GM19035 (cell line): ENCODE data around the gene PLA2G2E.
"Not testable (repeated sequence)": the region's sequence is repeated elsewhere in the genome, so short reads cannot be mapped to it uniquely, and the experiment has no call there.

Experiments
- ATAC-seq: cut with Tn5 transposase; IDR thresholded peaks from one replicate; pipeline ENCODE4 v1.9.1; 2021; ENCODE audit not compliant: unreplicated experiment

Gene PLA2G2E

DNA sequence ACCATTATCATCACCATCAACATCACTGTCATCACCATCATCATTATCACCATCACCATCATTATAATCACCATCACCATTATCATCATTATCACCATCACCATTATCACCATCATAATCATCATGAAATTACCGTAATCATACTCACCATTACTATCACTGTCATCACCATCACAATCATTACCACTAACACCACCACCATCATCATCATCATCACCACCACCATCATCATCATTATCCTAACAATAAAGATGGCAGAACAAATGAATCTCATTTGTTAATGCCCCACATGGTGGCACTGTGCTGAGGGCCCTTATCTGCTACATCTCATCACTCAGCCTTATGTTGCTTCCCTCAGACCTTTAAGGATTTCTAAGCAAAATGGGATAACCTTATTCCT, 9.4 kb upstream of the PLA2G2E start:
- no peak for ATAC-seq

DNA sequence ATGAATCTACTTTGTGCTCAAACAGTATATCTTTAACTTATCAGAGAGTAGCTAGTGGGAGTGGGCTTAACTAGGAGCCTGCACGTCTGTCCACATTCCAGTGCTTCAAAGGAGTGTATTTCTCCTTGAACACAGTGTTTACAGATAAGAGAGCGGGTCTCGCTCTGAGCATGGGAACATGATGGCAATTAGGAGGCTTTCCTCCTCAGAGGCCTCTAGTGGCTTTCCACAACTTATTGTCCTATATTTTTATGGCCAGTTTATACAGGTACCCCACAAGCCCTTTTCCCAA, 3.7 kb upstream of the PLA2G2E start:
- ATAC-seq, result not testable (repeated sequence)

DNA sequence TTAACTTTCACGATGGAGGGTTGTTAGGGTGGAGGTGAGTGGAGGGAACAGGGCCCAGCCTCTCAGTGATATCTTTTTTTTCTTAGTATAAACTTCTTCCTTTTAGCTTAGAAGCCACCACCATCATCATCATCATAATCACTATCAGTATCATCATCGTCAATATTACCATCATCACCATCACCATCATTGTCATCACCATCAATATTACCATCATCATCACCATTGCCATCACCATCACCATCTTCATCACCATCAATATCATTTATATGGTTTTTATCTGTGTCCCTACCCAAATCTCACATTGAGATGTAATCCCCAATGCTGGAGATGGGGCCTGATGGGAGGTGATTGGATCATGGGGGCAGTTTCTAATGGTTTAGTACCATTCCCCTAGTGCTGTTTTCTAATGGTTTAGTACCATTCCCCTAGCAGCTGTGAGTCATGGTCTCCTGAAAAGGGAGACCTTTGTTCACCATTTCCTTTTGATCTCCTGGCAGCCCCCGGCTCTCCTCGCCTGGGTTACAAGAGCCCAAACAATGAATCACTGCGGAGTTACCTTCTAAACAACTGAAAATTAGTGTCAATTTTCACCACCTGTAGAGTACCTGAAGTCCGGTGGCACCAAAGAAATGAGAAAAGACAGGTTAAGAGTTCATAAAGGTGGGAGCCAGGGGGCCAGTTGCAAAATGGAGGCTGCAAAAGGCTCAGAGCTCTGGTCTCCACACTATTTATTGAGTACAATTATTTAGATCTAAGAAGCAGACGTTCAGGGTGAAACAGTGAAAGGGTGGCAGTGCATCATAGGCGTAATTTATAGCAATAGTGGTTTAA, 3.1 kb upstream of the PLA2G2E start:
- no peak for ATAC-seq

DNA sequence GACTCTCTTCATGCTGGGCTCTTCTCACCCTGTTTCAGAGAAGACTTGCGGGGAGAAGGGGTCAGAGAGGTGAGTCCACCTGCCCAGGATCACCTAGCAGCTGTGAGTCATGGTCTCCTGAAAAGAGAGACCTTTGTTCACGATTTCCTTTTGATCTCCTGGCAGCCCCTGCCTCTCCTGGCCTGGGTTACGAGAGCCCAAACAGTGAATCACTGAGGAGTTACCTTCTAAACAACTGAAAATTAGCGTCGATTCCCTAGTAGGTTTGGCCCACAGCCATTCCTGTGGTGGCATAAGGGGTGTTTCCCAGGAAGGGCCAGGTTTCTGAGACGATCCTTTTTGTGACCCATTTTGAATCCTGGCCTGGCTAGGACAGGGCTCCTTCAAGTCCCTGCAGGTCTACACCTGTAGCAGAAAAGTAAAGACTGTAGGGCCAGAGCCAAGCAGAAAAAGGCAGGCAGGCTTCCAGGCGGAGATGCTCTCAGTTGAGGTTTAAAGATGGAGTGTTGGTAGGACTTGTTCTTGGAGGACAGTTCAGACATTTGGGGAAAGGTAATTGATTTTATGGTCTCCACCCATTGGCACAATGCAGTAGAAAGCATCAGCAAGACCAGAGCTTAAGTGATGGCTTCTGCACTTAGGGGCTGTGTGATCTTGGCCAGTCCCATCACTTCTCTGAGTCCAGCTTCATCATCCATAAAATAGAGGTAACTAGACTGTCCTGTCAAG, 2.1 kb upstream of the PLA2G2E start:
- no peak for ATAC-seq

DNA sequence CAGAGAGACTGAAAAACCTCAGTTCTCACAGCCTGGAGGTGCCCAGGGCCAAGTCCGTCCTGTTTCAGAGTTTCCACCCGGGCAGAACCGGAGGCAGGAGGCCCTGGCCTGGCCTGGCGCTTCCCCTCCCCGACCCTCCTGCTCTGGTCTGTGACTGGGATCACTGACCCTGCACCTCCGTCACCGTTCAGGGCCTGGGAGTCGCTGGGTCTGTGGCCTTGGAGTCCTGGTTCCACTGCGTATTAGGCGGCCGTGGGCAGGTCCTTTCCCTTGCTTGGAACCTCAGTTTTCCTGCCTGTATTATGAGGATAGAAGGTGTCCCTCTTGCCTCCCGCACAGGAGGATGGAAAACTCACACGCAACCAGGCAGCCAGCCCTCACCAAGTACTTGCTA, 533 bp upstream of the PLA2G2E start:
- ATAC-seq, result no peak

DNA sequence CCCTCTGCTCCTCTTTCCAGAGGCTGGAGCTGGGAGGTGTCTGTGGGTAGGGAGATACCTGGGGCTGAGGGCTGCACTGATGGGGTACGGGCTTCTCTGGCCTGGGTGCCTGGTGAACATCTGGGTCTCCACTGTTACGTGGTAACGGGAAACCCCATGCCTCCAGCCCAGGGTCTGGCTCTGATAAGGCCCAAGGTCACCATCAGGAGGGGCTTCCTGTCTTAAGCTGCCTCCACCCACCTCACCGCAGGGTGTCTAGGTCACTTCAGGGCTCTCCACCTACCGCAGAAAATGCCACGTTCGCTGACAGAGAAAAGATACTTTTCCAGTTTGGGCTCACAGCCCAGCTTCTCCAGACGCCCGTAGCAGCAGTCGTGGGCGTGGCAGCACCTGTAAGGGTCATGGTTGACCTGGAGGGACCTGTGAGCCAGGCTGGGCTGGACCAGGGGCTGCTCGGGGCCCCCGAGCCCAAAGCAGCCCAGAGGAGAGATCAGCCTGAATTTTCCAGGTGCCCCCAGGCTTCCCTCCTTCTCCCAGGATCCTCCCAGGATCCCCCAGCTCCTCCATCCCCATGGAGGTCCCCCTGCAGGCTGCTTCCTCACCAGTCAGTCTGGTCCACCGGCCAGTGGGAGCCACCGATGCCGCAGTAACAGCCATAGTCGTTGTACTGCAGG, 1.3 kb downstream of the PLA2G2E start:
- no peak for ATAC-seq

DNA sequence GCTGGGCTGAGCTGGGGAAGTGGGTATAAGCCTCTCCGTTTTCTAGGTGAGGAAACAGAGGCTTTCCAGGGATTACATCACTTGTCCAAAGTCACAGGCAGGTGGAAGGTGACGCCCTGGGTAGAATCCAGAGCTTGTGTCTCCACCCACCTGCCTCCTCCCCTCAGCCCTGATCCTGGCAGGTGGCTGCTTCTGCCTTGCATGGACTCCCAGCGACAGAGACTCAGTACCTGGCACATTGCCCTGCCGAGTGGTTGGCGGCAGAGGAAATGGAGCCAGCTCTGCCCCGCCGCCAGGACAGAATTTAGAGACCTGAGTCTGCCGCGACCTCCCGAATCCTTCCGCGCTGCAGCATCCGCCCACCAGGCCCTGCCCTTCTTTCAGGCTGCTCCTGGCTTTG, 2.1 kb downstream of the PLA2G2E start:
- no peak for ATAC-seq

DNA sequence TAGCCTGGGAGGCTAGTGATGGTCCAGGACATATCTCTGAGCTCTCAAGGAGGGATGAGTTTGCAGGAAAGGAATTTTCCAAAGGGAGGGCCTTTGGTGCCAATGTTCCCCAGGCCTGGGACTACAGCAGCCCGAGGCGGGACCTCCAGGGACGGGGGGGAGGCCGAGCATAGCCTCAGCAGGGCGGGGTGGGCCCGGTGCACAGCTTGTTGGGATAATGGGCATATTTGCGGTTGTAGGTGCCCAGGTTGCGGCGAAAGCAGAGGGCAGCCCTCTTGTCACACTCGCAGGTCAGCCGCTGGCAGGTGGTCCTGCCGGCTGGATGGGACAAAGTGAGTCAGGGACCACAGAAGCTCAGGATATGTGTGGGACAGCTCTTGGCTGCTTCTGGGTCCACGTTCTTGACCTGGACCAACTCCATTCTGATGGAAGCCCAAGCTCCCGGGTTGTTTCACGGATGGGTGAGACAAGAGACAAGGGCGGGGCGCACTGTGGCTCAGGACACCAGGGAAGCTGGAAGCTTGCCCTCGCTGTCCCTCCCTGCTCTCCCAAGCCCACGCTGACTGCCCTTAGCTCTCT, 3.2 kb downstream of the PLA2G2E start:
- no peak for ATAC-seq

DNA sequence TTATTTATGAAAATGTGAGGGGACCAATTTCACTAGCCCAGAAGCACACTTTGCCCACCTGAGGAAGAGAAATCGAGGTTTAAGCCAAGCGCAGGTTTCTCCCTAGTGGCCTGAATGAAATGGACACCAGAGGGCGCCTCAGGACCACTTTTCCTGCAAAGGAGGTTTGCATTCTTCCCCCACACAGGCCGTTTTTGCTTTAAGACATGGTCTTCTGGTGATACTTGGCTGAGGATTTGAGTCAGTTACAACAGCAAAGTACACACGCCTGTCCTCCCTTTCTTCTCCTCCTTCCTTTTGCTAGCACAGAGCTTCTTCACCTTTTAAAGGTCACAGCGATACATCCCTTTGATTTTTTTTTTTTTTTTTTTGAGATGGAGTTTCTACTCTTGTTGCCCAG, 5.4 kb downstream of the PLA2G2E start:
- no peak for ATAC-seq

DNA sequence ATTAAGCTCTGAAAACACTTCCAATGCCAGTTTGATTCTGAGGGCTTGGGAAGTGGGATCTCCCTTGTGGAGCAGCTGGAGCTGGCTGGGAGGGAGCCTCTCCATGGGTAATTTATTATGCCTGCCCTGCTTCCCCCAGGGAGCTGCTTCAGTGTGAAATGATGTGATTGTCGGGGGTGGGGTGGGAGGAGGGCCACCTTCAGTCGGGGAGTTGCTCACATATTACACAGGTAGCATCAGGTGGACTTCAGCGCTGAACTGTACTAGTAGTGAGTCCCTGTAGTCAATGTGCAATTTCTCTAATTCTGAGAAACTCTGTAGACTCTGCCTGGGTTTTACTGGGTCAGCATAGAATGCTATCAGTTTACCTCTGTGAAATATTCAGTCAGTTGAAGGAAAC, 12.8 kb downstream of the PLA2G2E start:
- no peak for ATAC-seq

DNA sequence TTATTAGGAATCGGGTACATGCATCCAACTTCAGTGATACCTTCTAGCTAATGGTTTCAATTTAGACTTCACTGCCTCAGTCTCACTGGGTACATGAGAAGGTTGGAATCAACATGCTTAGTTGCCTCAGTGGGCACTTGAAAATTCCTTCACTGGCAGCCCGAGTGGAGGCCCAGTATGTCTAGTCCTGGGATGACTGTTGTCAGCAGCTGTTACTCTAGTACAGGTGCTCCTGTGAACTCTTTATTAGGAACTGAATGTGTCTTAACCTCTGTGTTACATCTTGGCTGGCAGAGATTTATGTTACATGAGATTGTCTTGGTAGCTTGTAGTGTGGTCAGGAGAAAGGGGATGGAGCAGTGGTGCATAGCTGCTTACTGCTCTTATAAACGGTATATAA, 13.4 kb downstream of the PLA2G2E start:
- ATAC-seq, result no peak

DNA sequence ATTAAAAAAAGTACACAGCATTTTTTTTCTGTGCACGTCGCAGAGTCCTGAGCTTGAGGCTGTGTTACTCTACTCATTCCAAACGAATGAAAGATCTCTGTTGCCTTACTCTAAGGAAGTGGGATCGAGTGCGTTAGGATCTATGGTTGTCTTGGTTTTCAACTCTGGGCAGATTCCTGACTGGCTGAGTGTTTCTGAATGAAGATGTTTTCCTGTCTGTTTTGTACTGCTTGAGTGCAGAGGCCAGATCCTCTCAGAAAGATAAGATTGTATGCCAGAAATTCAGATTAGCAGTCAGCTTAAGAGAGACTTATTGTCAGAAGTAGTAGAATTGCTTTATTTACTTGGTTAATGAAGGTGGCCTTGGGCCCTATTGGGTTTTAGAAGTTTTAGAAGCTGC, 14.0 kb downstream of the PLA2G2E start:
- no peak for ATAC-seq

DNA sequence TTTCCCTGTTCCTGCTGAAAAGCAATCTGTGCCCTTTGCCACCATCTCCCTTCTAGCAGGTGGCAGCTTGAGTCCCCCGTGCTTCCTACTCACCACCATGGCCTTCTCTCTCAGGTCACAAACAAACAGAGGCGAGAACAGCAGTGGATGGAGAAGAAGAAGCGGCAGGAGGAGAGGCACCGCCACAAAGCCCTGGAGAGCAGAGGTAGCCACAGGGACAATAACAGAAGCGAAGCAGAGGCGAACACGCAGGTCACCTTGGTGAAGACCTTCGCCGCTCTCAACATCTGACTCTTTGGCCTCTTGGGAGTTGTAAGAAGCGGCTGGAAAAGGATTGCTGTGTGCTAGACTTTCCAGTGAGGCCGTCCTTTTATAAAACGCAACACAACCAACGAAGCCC, 16.0 kb downstream of the PLA2G2E start:
- no peak for ATAC-seq

DNA sequence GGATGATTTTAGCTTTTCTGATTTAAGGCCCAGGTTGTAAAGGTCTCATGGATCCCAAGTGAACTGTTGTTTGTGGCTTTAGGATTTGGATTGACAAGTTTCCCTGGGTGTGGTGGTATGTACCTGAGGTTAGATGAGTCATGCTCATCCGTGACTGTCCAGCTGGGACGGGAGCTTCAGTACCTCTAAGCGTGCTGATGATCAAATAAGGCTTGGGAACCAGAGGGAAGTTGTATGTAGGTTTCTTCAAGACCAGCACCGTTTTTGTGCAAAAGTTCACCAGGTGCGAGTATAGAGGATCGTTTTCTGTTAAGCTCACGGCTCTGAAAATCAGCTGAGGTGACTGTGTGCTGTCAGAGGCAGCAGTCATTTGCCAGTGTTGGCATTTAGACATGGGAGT, 19.8 kb downstream of the PLA2G2E start:
- no peak for ATAC-seq

DNA sequence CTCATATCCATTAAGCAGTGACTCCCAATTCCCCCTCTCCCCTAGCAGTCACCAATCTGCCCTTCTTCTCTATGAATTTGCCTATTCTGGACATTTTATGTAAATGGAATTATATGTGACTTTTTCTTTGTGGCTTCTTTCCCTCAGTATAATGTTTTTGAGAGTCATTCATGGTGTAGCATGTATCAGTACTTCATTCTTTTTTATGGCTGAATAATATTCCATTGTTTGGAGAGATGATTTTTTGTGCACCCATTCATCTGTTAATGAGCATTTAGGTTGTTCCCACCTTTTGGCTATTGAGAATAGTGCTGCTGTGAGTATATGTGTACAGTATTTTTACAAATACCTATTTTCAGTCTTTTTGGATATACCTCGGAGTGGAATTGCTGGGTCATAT, 21.8 kb downstream of the PLA2G2E start:
- ATAC-seq, result no peak

DNA sequence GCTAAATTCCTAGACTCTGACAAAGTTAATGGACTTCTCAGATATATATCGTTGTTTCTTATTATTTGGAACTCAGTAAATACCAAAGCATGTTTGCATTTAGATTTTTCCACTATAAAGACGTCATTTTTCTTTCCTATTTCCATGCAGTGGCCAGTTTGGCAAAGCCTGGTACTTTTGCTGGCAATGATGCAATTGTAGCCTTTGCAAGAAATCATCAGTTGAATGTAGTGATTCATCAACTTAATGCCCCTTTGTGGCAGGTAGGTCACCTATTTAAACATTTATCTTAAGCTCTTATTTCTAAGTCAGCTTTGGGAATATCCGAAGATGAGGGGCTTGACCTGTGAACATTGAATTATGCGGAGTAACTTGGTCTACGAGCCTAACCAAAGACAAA, 29.2 kb downstream of the PLA2G2E start:
- no peak for ATAC-seq

DNA sequence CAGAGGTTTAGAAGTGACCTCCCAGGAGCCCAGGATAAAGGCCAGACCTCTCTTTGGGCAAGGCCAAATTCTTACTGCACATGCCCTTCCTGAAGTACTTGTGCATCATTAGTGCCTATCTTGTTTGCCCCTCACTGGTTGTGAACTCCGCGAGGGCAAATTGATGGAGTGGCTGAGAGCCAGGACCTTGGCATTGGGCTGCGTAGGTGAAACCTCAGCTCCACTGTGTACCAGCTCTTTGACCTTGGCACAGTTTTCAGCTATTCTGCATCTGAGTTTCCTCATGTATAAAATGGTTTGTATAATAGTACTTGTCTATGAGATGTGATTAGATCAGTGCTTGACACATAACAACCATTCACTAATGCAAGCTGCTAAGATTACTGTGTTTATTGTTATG, 29.7 kb downstream of the PLA2G2E start:
- ATAC-seq, result no peak

DNA sequence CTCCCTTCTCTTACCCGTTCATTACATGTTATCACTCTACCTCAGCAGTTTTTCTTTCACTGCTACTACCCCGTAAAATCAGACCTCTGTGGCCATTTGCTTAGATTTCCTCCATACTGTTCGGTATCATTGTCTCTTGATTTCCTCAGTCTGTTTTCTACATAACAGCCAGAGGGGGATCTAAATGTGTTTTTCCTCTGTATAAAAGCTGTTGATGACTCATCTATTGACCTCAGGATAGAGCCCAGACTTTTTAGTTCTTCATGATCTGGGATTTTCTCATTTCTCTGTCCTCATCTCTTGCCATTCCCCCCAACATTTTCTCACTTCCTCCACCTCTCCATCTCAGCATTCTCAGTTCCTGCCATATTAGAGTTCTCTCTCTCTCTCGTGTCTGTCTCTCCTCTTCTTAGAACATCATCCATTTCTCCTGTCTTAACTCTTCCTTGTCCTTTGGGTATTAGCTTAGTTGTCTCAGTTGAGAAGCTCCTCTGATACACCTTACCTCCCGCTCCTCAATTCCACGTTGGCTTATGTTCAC, 30.7 kb downstream of the PLA2G2E start:
- no peak for ATAC-seq

DNA sequence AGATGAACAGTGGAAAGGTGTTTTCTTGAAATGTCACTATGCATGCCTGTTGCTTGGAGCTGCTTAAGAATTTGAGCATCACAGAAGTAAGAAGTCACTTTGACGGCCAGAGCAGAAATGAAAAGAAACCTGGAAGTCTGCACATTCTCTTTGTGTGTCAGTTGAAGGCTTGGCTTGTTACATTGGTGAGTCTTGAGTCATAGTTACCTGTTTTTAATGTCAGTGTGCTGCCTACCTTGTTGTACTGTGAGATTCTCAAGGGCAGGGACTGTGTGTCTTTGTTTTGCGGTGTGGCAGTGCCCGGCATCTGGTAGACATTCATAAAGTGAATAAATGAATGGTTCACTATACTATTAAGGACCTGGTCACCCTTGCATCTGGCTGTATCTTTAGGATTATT, 31.3 kb downstream of the PLA2G2E start:
- ATAC-seq, result no peak

DNA sequence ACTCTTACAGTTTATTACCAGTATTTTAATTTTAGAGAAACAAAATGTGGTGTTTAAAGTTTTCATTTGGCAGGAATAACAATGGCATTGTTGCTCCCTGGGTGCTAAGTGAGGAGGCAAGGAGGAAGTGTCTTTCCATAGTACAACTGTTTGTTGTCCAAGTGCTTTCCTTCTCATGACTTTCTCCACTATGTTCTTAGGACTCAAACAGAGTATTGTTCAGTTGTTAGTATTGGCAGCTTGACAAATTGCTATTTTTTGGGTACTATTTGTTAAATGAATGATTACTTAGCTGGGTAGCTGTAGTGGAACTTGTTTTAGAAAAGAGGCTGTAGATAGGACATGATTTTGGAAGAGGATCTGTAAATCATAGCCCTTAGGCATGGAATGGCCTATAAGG, 33.8 kb downstream of the PLA2G2E start:
- no peak for ATAC-seq

DNA sequence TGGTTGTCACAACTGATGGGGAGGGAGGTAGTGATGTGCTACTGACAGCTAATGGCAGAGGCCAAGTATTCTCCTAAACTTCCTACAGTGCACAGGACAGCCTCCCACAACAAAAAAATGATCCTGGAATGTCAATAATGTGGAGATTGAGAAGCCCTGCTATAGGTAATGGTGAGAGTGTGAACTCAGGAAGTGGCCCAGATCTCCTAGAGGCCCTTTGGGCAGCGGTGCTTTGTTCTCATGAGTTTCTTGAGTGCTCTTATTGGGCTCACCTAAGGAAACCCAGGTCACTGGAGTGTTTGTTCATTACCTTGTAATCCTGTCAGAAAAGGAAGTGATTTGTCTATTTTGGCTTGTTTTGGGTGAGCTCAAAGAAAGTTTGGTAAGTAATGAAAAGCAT, 35.3 kb downstream of the PLA2G2E start:
- no peak for ATAC-seq

DNA sequence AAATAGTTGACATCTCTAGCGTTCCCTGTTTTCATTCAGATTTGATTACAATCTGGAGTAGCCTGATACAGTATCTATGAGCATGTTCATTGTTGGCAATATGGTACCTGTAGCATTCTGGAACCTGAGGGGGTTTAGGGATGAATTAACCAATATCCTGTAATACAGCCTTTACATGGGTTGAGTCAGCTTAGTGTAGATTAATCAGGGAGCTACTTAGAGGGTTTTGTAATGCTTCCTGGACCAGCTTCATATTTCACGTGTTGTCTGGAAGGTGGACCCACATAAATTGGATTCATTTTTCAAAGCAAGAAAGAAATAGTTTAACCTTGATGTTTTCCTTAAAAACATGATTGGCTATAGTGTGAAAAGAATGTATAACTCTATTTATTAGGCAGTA, 37.6 kb downstream of the PLA2G2E start:
- ATAC-seq, result no peak
